Upper lobe of left lung (tissue), 6 donors: ENCODE results near the gene TMEM129. TPM values are rescaled to one million over a fixed set of nuclear protein-coding genes. Genes with fewer than 3 reads are reported as not detected.

Experiments
- ATAC-seq, 2 donors: fragments of 200-7000 bp; cut with Tn5 transposase; one replicate each; pipeline ENCODE4 v1.9.1; 2022; ENCODE audit warnings: mild to moderate bottlenecking in 2 of 2, moderate library complexity in 2 of 2; ENCODE audit not compliant: low FRiP score in 2 of 2
- DNase-seq, 2 donors: peaks; one replicate each; pipeline ENCODE4 v3.0.0-alpha.2; 2019 to 2020
- H3K27ac ChIP-seq, 4 donors: fragments of 200-600 bp; sonication (generic); one replicate each; pipeline ENCODE4 v1.5.1; 2016 to 2019
- H3K27me3 ChIP-seq, 4 donors: fragments of 200-600 bp; sonication (generic); one replicate each; pipeline ENCODE4 v1.5.1; 2017 to 2019
- H3K36me3 ChIP-seq, 4 donors: fragments of 200-600 bp; sonication (generic); one replicate each; pipeline ENCODE4 v1.5.1; 2016 to 2019
- H3K4me1 ChIP-seq, 4 donors: fragments of 200-600 bp; sonication (generic); one replicate each; pipeline ENCODE4 v1.5.1; 2018 to 2019
- H3K4me3 ChIP-seq, 4 donors: fragments of 200-600 bp; sonication (generic); one replicate each; pipeline ENCODE4 v1.5.1; 2017 to 2019; ENCODE audit warnings: mild to moderate bottlenecking in 2 of 4, moderate library complexity in 1 of 4
- H3K9me3 ChIP-seq, 4 donors: fragments of 200-600 bp; sonication (generic); one replicate each; pipeline ENCODE4 v1.5.1; 2018 to 2019
- EP300 ChIP-seq, 4 donors: sonication (generic); formaldehyde crosslinking; IDR thresholded peaks; one replicate each; pipeline ENCODE4 v1.5.1; 2017; ENCODE audit warnings: antibody characterized with exemption in 4 of 4, control low read depth in 2 of 4
- POLR2A ChIP-seq, 4 donors: fragments of 450-650 bp; IDR thresholded peaks; one replicate each; pipeline ENCODE4 v1.5.1; 2016 to 2017; ENCODE audit warnings: antibody characterized with exemption in 4 of 4, mild to moderate bottlenecking in 2 of 4
- POLR2AphosphoS5 ChIP-seq, 2 donors: sonication (generic); formaldehyde crosslinking; IDR thresholded peaks; one replicate each; pipeline ENCODE4 v1.5.1; 2017; ENCODE audit warnings: antibody characterized with exemption in 2 of 2
- whole genome bisulfite sequencing, 2 donors: methylation state at CpG; one replicate each; pipeline ENCODE4 v1.1.5; 2017 to 2018; 5-methylcytosine and 5-hydroxymethylcytosine counted together
- total RNA-seq, 6 donors: library from RNA; depleted of rRNA in 4 of 6; stranded (reverse); fragments of >200 nt in 4 of 6; gene quantifications; one replicate each; pipeline versions ENCODE4 v1.1.0 to v1.2.1, GENCODE V29; 2016 to 2021
- TF ChIP-seq, protein P1 (sequence below), 6 experiments: fragments of 450-650 bp in 4 of 6; fragments of 200-600 bp in 2 of 6; sonication (generic) in 2 of 6; IDR thresholded peaks; one replicate each; pipeline ENCODE4 v1.5.1; 2016 to 2019; ENCODE audit warnings: antibody characterized with exemption in 6 of 6
- donor health status: DM: no; HTN: no; CAD: no; lungs with moderate emphysema.
- donor health status: DM: no; HTN: yes; CAD: no; lungs with severe emphysema.

TMEM129 gene
- total RNA-seq, 6 donors from 2014 or later: 38.9 to 99.1 (median 49.6) TPM

DNA sequence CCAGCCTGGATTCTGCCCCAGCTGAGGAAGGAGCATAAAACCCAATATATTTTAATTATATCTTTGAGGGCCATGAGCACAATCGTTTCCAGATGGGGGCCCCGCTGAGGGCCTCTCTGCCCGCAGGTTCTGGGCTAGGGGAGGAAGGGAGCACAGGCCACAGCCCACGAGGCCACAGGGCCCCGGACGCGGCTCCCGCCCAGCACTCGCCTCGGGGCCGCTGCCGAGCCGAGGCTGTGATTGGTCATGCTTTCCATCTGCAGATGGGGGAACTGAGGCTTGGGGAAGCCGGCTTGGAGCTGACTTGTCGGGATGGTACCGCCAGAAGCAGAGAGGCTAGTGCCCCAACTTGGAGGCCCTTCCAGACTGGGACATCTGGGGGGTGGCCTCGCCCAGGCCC, 34.2 kb upstream of the TMEM129 start:
- Histone ChIP-seq H3K36me3 (no peaks in the 10 kb centered on the region), H3K27ac (peak overlapping the region in 3 of 4 donors; percentile 36 to 78 (median 44)), H3K27me3 (no peaks in the 10 kb centered on the region), H3K9me3 (no peaks in the 10 kb centered on the region), H3K4me1 (peaks cover 25 to 43% (median 33%) of the 10 kb centered on the region in 4 donors), H3K4me3 (no peak overlapping the region)
- no peak for ATAC-seq
- TF ChIP-seq, protein P1, sequence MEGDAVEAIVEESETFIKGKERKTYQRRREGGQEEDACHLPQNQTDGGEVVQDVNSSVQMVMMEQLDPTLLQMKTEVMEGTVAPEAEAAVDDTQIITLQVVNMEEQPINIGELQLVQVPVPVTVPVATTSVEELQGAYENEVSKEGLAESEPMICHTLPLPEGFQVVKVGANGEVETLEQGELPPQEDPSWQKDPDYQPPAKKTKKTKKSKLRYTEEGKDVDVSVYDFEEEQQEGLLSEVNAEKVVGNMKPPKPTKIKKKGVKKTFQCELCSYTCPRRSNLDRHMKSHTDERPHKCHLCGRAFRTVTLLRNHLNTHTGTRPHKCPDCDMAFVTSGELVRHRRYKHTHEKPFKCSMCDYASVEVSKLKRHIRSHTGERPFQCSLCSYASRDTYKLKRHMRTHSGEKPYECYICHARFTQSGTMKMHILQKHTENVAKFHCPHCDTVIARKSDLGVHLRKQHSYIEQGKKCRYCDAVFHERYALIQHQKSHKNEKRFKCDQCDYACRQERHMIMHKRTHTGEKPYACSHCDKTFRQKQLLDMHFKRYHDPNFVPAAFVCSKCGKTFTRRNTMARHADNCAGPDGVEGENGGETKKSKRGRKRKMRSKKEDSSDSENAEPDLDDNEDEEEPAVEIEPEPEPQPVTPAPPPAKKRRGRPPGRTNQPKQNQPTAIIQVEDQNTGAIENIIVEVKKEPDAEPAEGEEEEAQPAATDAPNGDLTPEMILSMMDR (IDR thresholded peaks at IDR 0.05): no peak
- no peak for TF ChIP-seq EP300 (IDR thresholded peaks at IDR 0.05)
- WGBS, 2 donors: 87 to 93% methylated on average over 8 to 10 of the region's 17 CpGs
- peak in 1 of 2 donors; percentile 71 for DNase-seq

DNA sequence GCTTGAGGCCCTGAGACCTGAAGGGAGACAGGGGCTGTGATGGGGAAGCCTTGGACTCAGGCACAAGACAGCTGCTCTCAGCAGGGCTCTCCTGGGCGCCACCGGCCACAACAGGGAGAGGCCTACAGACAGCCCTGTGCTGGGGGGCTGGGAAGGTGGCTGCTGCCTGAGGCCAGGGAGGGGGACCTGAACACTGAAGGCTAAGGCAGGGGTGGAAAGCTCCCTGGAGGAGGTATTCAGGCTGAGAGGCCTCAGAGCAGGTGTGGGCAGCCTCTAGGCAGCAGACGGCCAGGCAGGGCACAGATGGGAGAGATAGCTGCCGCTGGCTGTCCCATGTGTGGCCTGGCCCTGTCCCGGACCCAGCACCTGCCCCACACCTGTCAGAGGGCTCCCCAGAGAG, 33.2 kb upstream of the TMEM129 start:
- H3K27ac ChIP-seq: peak overlapping the region in 2 of 4 donors; percentile 0 to 84
- WGBS, 2 donors: 98 to 100% methylated on average over 2 to 3 of the region's 5 CpGs
- ATAC-seq: no peak
- DNase-seq: peak in 1 of 2 donors; percentile 68
- H3K9me3 ChIP-seq: no peaks in the 10 kb centered on the region
- no peak overlapping the region for H3K4me3 ChIP-seq
- H3K36me3 ChIP-seq: no peaks in the 10 kb centered on the region
- TF ChIP-seq, protein P1 (IDR thresholded peaks at IDR 0.05): no peak
- TF ChIP-seq EP300 (IDR thresholded peaks at IDR 0.05) (no peak), POLR2AphosphoS5 (IDR thresholded peaks at IDR 0.05) (no peak), POLR2A (IDR thresholded peaks at IDR 0.05) (no peak)
- peaks cover 17 to 34% (median 29%) of the 10 kb centered on the region in 4 donors for H3K4me1 ChIP-seq
- H3K27me3 ChIP-seq: no peaks in the 10 kb centered on the region

DNA sequence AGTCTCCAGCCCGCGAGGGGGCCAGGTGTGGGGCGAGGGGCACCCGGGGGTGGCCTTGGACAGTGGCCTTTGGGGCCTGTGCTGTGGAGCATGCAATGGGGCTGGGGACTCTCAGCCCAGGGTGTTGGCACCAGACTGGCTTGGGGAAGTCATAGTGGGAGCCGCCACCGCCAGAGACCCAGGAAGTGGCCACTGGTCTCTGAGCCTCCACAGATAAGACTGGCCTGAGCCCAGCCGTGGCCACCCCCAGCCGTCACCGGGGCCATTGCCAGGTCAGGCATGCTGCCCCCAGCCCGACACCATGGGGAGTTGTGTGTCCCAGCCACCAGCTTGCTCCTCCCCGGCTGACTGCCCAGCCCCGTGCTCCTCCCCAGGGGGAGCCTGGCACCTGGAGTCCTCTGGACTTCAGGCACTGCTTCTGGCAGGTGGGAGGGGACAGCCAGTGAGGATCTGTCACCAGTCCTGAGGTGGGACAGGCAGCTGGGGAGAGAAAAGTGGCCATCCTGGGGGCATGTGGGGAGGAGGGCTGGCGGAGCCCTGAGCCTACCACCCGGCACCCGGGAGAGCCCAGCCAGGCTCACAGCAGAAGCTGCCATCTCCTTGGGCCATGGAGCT, 32.7 kb upstream of the TMEM129 start:
- Histone ChIP-seq H3K27me3 (no peaks in the 10 kb centered on the region), H3K4me1 (peaks cover 17 to 35% (median 29%) of the 10 kb centered on the region in 4 donors), H3K9me3 (no peaks in the 10 kb centered on the region), H3K27ac (peak overlapping the region in 3 of 4 donors; percentile 48 to 84 (median 69)), H3K4me3 (no peak overlapping the region), H3K36me3 (no peaks in the 10 kb centered on the region)
- DNase-seq (peak in 1 of 2 donors; percentile 81), ATAC-seq (no peak)
- WGBS, 2 donors: 93 to 94% methylated on average over 3 to 15 of the region's 15 CpGs
- TF ChIP-seq POLR2A (IDR thresholded peaks at IDR 0.05) (no peak), POLR2AphosphoS5 (IDR thresholded peaks at IDR 0.05) (no peak), EP300 (IDR thresholded peaks at IDR 0.05) (no peak)
- TF ChIP-seq, protein P1 (IDR thresholded peaks at IDR 0.05): no peak

DNA sequence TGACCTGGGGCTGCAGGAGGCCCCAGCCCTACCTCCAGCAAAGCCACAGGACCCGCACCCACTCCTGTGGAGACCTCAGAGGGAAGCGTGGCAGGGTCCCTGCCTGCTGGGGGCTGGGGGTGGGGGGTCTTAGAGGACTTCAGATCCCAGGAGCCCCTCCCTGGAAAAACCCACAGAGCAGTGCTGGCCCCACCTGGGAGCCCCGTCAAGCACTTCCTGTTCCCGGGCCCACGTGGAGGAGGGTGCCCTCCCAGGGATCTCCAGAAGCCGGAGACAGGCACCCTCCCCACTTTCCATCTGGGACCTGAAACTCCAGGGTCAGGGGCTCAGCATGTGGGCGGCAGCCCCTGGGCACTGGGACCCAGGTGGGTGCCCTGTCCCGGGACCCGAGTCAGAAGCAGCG, 32.2 kb upstream of the TMEM129 start:
- no peaks in the 10 kb centered on the region for H3K9me3 ChIP-seq
- no peak overlapping the region for H3K4me3 ChIP-seq
- DNase-seq (peak in 1 of 2 donors; percentile 78), ATAC-seq (no peak)
- no peaks in the 10 kb centered on the region for H3K27me3 ChIP-seq
- no peaks in the 10 kb centered on the region for H3K36me3 ChIP-seq
- H3K4me1 ChIP-seq: peaks cover 17 to 41% (median 34%) of the 10 kb centered on the region in 4 donors
- TF ChIP-seq, protein P1 (IDR thresholded peaks at IDR 0.05): no peak
- TF ChIP-seq EP300 (IDR thresholded peaks at IDR 0.05): no peak
- no peak for TF ChIP-seq POLR2AphosphoS5 (IDR thresholded peaks at IDR 0.05)
- TF ChIP-seq POLR2A (IDR thresholded peaks at IDR 0.05): no peak
- WGBS, 2 donors: 64 to 93% methylated on average over 3 to 8 of the region's 10 CpGs
- H3K27ac ChIP-seq: peak overlapping the region in 3 of 4 donors; percentile 48 to 84 (median 69)
